GM12878 (cell line): Measurements from ENCODE around the gene GNGT2. TPM values are rescaled to one million over a fixed set of nuclear protein-coding genes. Genes with fewer than 3 reads are reported as not detected.
"Not testable (repeated sequence)": the region's sequence is repeated elsewhere in the genome, so short reads cannot be mapped to it uniquely, and the experiment has no call there.

Experiments used
- ATAC-seq: fragments of 200-7000 bp; cut with Tn5 transposase; 3 replicates; pipeline ENCODE4 v1.9.1; 2020; ENCODE audit warnings: mild to moderate bottlenecking, moderate library complexity
- BruUV-seq: library from RNA; stranded (reverse); fragments of 400-500 nt; replicated peaks from 2 replicates; lab custom pipeline; 2021; lab: Mats Ljungman, UMichigan
- CTCF ChIA-PET: fragments of 300-600 bp; sonication (Branson Sonifier 250); formaldehyde crosslinking; extraction: SDS; loops from one replicate; lab custom pipeline; 2021; ENCODE audit warnings: inconsistent platforms; lab: Yijun Ruan, JAX
- POLR2A ChIA-PET: fragments of 350-600 bp; formaldehyde crosslinking; extraction: SDS; loops from one replicate; lab custom pipeline; 2021; ENCODE audit warnings: inconsistent platforms; lab: Charles Lee
- RAD21 ChIA-PET: fragments of 300-600 bp; sonication (Branson Sonifier 250); formaldehyde crosslinking; loops from one replicate; lab custom pipeline; 2023; ENCODE audit warnings: antibody characterized with exemption; ENCODE audit not compliant: unreplicated experiment; lab: Charles Lee
- SMC1A ChIA-PET: fragments of 300-600 bp; sonication (Branson Sonifier 250); formaldehyde crosslinking; loops from one replicate; lab custom pipeline; 2023; ENCODE audit not compliant: unreplicated experiment, uncharacterized antibody; lab: Charles Lee
- DNase-seq: peaks from one replicate; pipeline ENCODE4 v3.0.0-alpha.2; 2011; ENCODE audit warnings: low read depth, low spot score
- FAIRE-seq: peaks from 3 replicates; lab custom pipeline; 2011; peaks lifted over from hg19 to GRCh38; lab: Jason Lieb, UNC
- H2AFZ ChIP-seq: 2 replicates; pipeline ENCODE4 v1.6.0; 2011; ENCODE audit warnings: low read depth, low read length, control low read depth; ENCODE audit not compliant: control insufficient read depth
- H3K27ac ChIP-seq: 2 replicates; pipeline ENCODE4 v1.5.1; 2011; ENCODE audit warnings: control low read depth; ENCODE audit not compliant: control insufficient read depth, insufficient read depth
- H3K27me3 ChIP-seq, 2 experiments: replicated peaks in 1 of 2; 2 replicates each; pipeline versions ENCODE4 v1.6.0 to v1.6.1; 2011; ENCODE audit warnings: low read length in 1 of 2; ENCODE audit not compliant: control insufficient read depth in 2 of 2, insufficient read depth in 2 of 2
- H3K36me3 ChIP-seq, 2 experiments: 2 replicates each; pipeline ENCODE4 v1.5.1; 2011; ENCODE audit warnings: low read length in 1 of 2; ENCODE audit not compliant: control insufficient read depth in 2 of 2, insufficient read depth in 2 of 2
- H3K4me1 ChIP-seq: 2 replicates; pipeline ENCODE4 v1.6.1; 2011; ENCODE audit warnings: mild to moderate bottlenecking, low read length, moderate library complexity, mixed read lengths; ENCODE audit not compliant: control insufficient read depth, insufficient read depth
- H3K4me2 ChIP-seq: 2 replicates; pipeline ENCODE4 v1.6.0; 2011; ENCODE audit warnings: control low read depth; ENCODE audit not compliant: control insufficient read depth, insufficient read depth
- H3K4me3 ChIP-seq: fragments of 200-600 bp; sonication (generic); 2 replicates; pipeline ENCODE4 v1.5.1; 2016
- H3K79me2 ChIP-seq: 2 replicates; pipeline ENCODE4 v1.6.0; 2011; ENCODE audit warnings: low read length; ENCODE audit not compliant: control insufficient read depth, insufficient read depth
- H3K9ac ChIP-seq: 2 replicates; pipeline ENCODE4 v1.8.0; 2011; ENCODE audit warnings: low read length, control low read depth, mixed read lengths; ENCODE audit not compliant: control insufficient read depth, insufficient read depth
- H3K9me3 ChIP-seq: replicated peaks from 3 replicates; pipeline ENCODE4 v1.5.1; 2011; ENCODE audit warnings: mild to moderate bottlenecking, low read length; ENCODE audit not compliant: control insufficient read depth, insufficient read depth
- H4K20me1 ChIP-seq: 2 replicates; pipeline ENCODE4 v1.6.0; 2011; ENCODE audit not compliant: control insufficient read depth, insufficient read depth
- ESRRA ChIP-seq: IDR thresholded peaks from 2 replicates; pipeline ENCODE4 v1.6.1; 2012; ENCODE audit warnings: mild to moderate bottlenecking, low read length, improper control_type of control experiment
- JUND ChIP-seq: IDR thresholded peaks from 2 replicates; pipeline ENCODE4 v1.6.1; 2012; ENCODE audit warnings: low read depth, mild to moderate bottlenecking, low read length, improper control_type of control experiment, moderate library complexity
- MEF2B ChIP-seq: fragments of 450-650 bp; IDR thresholded peaks from 2 replicates; pipeline ENCODE4 v1.6.1; 2018; ENCODE audit warnings: mild to moderate bottlenecking, moderate library complexity; ENCODE audit not compliant: partially characterized antibody, poor library complexity, severe bottlenecking
- MYB ChIP-seq: fragments of 150-350 bp; IDR thresholded peaks from 2 replicates; pipeline ENCODE4 v1.6.1; 2014; ENCODE audit warnings: mild to moderate bottlenecking, low read depth, low read length, borderline replicate concordance
- MYC ChIP-seq: IDR thresholded peaks from 2 replicates; pipeline ENCODE4 v1.6.1; 2011; ENCODE audit warnings: mild to moderate bottlenecking, low read length, moderate library complexity, inconsistent platforms; ENCODE audit not compliant: insufficient read depth, insufficient replicate concordance, insufficient read length, severe bottlenecking
- NFYB ChIP-seq: IDR thresholded peaks from 2 replicates; pipeline ENCODE4 v1.6.1; 2011; ENCODE audit warnings: low read depth, mild to moderate bottlenecking, low read length, improper control_type of control experiment, moderate library complexity; ENCODE audit not compliant: insufficient read depth
- NR2C1 ChIP-seq: fragments of 450-650 bp; IDR thresholded peaks from 2 replicates; pipeline ENCODE4 v1.6.1; 2017; ENCODE audit warnings: antibody characterized with exemption, mild to moderate bottlenecking, moderate library complexity
- SIN3A ChIP-seq: IDR thresholded peaks from 2 replicates; pipeline ENCODE4 v1.6.1; 2012; ENCODE audit warnings: low read depth, low read length, improper control_type of control experiment
- SMAD1 ChIP-seq: fragments of 450-650 bp; IDR thresholded peaks from 2 replicates; pipeline ENCODE4 v1.6.1; 2018; ENCODE audit warnings: mild to moderate bottlenecking, low read depth; ENCODE audit not compliant: partially characterized antibody
- SUZ12 ChIP-seq: fragments of 200-600 bp; sonication (generic); IDR thresholded peaks from one replicate; pipeline ENCODE4 v1.6.1; 2018; ENCODE audit warnings: antibody characterized with exemption, mild to moderate bottlenecking; ENCODE audit not compliant: unreplicated experiment
- ZNF622 ChIP-seq: fragments of 450-650 bp; IDR thresholded peaks from 2 replicates; pipeline ENCODE4 v1.6.1; 2017; ENCODE audit warnings: mild to moderate bottlenecking, inconsistent platforms
- WGBS: methylation state at CpG from one replicate; pipeline ENCODE4 v1.1.6; 2016; ENCODE audit warnings: low lambda C conversion rate; ENCODE audit not compliant: insufficient replicate concordance, insufficient coverage; ENCODE audit errors: missing lambda C conversion rate; 5-methylcytosine and 5-hydroxymethylcytosine counted together
- in situ Hi-C: fragments of 300-500 bp; cut with MboI; formaldehyde crosslinking; loops from 9 replicates; pipeline ENCODE4 v1.14.3; 2018; ENCODE audit warnings: mixed read lengths
- intact Hi-C: fragments of 100-400 bp; cut with micrococcal nuclease; formaldehyde crosslinking; loops from one replicate; pipeline ENCODE4 v1.14.2; 2022; ENCODE audit not compliant: unreplicated experiment
- polyA plus RNA-seq, 11 experiments: library from polyadenylated mRNA; depleted of rRNA in 4 of 11; unstranded in 6 of 11; stranded (reverse) in 5 of 11; fragments of >200 nt; fragmentation: Nextera tagmentation in 4 of 11; fragmentation: Illumina TruSeq in 1 of 11; extraction: Ambion mirVana in 4 of 11; extraction: Trizol in 1 of 11; gene quantifications; 1 replicate in 1 of 11; 2 replicates in 10 of 11; pipeline versions ENCODE4 v1.2.1 to v1.2.3, GENCODE V29; 2011 to 2016; ENCODE audit warnings: inconsistent platforms in 2 of 11, missing spikeins in 2 of 11, low read depth in 1 of 11
- total RNA-seq, 4 experiments: library from RNA; depleted of rRNA in 3 of 4; stranded (reverse); fragments of >200 nt in 3 of 4; fragmentation: Illumina TruSeq in 1 of 4; extraction: Trizol in 1 of 4; gene quantifications; 2 replicates each; pipeline versions ENCODE4 v1.2.1 to v1.2.3, GENCODE V29; 2013 to 2021
- TF ChIP-seq, protein P1 (sequence below): IDR thresholded peaks from 2 replicates; pipeline ENCODE4 v1.6.1; 2012; ENCODE audit warnings: low read depth, low read length, improper control_type of control experiment

GNGT2 gene
- total and polyA plus RNA-seq, 10 of the 15 experiments (the other 5 are each of a cell fraction or from before 2014, with no cell fraction given) = 15.3 to 60.4 (median 32.0) TPM

DNA sequence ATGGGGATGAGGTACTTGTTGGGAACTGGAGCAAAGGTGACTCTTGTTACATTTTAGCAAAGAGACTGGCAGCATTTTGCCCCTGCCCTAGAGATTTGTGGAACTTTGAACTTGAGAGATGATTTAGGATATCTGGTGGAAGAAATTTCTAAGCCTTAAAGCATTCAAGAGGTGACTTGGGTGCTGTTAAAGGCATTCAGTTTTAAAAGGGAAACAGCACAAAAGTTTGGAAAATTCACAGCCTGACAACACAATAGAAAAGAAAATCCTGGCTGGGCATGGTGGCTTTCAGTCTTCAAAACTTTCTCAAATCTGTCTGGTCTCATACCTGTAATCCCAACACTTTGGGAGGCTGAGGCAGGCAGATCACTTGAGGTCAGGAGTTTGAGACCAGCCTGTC, 25.9 kb downstream of the GNGT2 start:
- H3K27ac ChIP-seq, BruUV-seq, H3K4me3 ChIP-seq, H3K4me1 ChIP-seq, H3K27me3 ChIP-seq, H3K4me2 ChIP-seq, POLR2A ChIA-PET, in situ Hi-C loops, DNase-seq, FAIRE-seq, H4K20me1 ChIP-seq, intact Hi-C loops, H3K9ac ChIP-seq, H3K79me2 ChIP-seq, H2AFZ ChIP-seq, ATAC-seq, SMC1A ChIA-PET, H3K36me3 ChIP-seq: not testable (repeated sequence)
- peaks cover 22% of the 10 kb centered on the region; the same call in 2 of the 3 replicates for H3K9me3 ChIP-seq
- RAD21 ChIA-PET = interaction anchor here (1.5 kb wide), 1 partner anchor 42 kb away, joined by 3 read pairs; no protein-coding TSS in a partner anchor
- CTCF ChIA-PET = interaction anchor here (7.4 kb wide), 1 partner anchor 44 kb away, joined by 178 read pairs; the partner anchor contains the start of gene PHOSPHO1

DNA sequence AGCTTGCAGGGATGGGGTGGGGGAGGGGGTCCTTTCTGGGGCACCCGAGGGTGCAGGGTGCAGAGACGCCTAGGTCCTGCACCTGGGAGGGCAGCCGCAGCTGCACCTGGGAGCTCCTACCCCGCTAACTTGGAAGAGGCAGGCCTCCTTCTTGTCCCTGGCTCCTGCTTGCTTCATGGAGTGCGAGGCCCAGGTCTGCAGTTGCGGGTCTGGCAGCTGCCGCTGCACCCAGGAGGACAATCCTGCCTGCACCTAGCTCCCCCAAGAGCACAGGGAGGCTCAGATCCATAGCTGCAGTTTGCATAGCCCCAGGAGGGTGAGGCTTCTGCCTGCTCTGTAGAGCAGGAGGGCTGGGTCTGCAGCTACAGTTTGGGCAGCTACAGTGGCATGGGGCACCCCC, 26.6 kb downstream of the GNGT2 start:
- Histone ChIP-seq H4K20me1 (no peaks in the 10 kb centered on the region), H3K9me3 (peaks cover 22% of the 10 kb centered on the region; the same call in 2 of the 3 replicates), H3K9ac (no peak overlapping the region), H3K36me3 (no peaks in the 10 kb centered on the region), H3K27me3 (no peaks in the 10 kb centered on the region), H2AFZ (no peak overlapping the region), H3K4me1 (no peaks in the 10 kb centered on the region), H3K4me3 (no peak overlapping the region), H3K27ac (no peak overlapping the region), H3K4me2 (no peak overlapping the region), H3K79me2 (no peaks in the 10 kb centered on the region)
- ChIA-PET RAD21 (interaction anchor here (4.8 kb wide), 1 partner anchor 29 kb away, joined by 27 read pairs; no protein-coding TSS in a partner anchor), SMC1A (interaction anchor here (4.9 to 6.4 kb wide), 2 partner anchors 9 to 43 kb away, joined by 17 to 118 read pairs; partner anchors contain the start of gene PHOSPHO1), CTCF (interaction anchor here (4.5 to 7.4 kb wide), 2 partner anchors 30 to 45 kb away, joined by 45 to 178 read pairs; partner anchors contain the start of gene PHOSPHO1), POLR2A (no interaction called here)
- no peak for FAIRE-seq
- in situ Hi-C loops (no loop called here), intact Hi-C loops (no loop called here)
- 51% methylated on average over 7 of the region's 7 CpGs for WGBS
- no peak for DNase-seq
- no peak for ATAC-seq
- no TSS peak for BruUV-seq
- TF ChIP-seq MEF2B (no peak), NR2C1 (no peak), ZNF622 (no peak), JUND (no peak), SIN3A (no peak), MYC (no peak), ESRRA (no peak), SUZ12 (no peak), NFYB (no peak), MYB (no peak), SMAD1 (no peak)
- TF ChIP-seq, protein P1, sequence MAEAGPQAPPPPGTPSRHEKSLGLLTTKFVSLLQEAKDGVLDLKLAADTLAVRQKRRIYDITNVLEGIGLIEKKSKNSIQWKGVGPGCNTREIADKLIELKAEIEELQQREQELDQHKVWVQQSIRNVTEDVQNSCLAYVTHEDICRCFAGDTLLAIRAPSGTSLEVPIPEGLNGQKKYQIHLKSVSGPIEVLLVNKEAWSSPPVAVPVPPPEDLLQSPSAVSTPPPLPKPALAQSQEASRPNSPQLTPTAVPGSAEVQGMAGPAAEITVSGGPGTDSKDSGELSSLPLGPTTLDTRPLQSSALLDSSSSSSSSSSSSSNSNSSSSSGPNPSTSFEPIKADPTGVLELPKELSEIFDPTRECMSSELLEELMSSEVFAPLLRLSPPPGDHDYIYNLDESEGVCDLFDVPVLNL = no peak
